ENCODE data around the gene NINJ1. TPM values are rescaled to one million over a fixed set of nuclear protein-coding genes. Genes with fewer than 3 reads are reported as not detected.
"Not testable (repeated sequence)": the region's sequence is repeated elsewhere in the genome, so short reads cannot be mapped to it uniquely, and the experiment has no call there.

The NINJ1 gene
- total RNA-seq, 2 experiments from 2014 or later: 74.9 to 77.8 TPM

GRCh38 chr9:93111001-93111370, 23.1 kb downstream of the NINJ1 start:
- Mint-ChIP-seq H3K4me1 (peaks cover 34% of the 10 kb centered on the region), H3K4me3 (no peak overlapping the region), H3K36me3 (peaks cover 7% of the 10 kb centered on the region), H3K27ac (no peak overlapping the region), H3K9me3 (no peaks in the 10 kb centered on the region), H3K27me3 (no peaks in the 10 kb centered on the region)
- DNase-seq: no peak

GRCh38 chr9:93110311-93110855, 23.7 kb downstream of the NINJ1 start:
- Mint-ChIP-seq H3K9me3 (no peaks in the 10 kb centered on the region), H3K4me3 (no peak overlapping the region), H3K27me3 (no peaks in the 10 kb centered on the region), H3K27ac (no peak overlapping the region), H3K36me3 (peaks cover 9% of the 10 kb centered on the region), H3K4me1 (peaks cover 37% of the 10 kb centered on the region)
- no peak for DNase-seq

DNA sequence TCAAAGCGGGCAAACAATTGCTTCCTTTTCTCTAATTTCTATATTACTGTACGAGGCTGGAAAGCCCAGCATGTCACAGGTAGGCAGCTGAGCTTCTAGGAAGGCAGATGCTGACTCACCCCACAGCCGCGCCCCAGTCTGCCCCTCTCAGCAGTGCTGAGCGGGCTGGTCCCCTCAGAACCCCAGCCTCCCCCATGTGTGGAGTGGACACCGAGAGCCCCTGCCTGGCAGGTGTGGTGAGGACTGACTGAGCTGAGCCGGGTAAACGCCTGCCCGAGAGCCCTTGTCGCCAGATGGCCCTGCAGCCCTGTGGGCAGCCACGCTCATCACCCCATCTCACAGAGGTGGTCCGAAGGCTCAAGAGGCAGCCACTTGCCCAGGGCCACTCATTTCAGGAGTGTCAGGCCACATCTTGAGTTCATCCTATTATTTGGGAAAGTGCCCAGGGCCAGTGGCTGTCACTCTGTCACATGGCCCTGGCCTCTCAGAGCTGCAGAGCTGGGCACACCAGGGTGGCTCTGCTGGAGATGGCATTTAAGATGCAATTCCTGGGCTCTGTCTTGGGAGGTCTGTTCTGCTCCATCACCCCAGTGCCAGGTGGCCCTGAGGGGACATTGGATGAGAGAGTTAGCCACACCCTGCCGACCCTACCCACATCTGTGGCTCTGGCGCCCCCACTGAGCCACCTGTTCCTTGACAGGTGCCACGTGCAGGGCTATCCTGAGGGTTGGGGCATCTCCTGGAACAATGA, 25.6 kb downstream of the NINJ1 start:
- Mint-ChIP-seq H3K9me3 (peaks cover 12% of the 10 kb centered on the region), H3K4me1 (peaks cover 35% of the 10 kb centered on the region), H3K4me3 (no peak overlapping the region), H3K27me3 (no peaks in the 10 kb centered on the region), H3K27ac (no peak overlapping the region), H3K36me3 (peaks cover 24% of the 10 kb centered on the region)
- DNase-seq: peak; percentile 42

DNA sequence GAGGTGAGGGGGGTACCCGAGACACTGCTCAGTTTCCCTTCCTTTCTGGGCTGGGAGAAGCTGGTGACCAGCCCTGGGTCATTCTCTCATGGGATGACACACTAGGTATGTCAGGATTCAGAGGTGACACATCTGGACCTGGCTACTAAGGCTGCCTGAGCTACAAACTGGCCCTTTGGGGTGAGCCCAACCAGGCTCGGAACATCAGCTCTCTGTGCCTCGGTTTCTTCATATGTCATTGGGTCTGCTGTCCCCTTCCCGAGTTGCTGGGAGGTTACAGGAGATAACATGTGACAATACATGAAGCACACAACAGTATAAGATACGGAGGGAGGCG, 26.3 kb downstream of the NINJ1 start:
- Mint-ChIP-seq H3K36me3 (peaks cover 27% of the 10 kb centered on the region), H3K4me3 (no peak overlapping the region)
- no peak for DNase-seq

DNA sequence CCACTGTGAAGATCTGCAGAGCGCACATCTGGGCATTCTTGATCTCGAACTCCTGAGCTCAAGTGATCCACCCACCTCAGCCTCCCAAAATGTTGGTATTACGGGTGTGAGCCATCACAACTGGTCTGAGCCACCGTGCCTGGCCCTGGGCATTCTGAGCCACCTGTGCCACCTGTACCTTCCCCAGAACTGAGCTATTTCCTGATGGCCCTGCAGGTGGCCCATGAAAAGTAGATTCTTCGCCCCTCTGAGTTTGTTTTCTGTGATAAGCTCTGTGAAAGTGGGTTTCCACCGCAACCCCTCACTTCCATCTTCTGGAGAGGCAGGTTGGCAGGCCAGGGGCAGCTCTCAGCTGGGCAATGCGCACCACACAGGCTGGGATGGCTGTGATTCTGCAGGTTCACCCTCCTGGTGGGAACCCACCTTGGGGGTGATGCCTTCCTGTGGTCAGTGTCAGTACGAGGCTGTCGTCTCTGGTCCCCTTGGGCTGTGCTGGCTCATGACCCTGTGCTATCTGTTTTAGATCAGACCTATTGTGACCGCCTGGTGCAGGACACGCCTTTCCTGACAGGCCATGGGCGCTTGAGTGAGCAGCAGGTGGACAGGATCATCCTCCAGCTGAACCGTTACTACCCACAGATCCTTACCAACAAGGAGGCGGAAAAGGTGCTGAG, 26.8 kb downstream of the NINJ1 start:
- no peaks in the 10 kb centered on the region for H3K27me3 Mint-ChIP-seq
- H3K4me3 Mint-ChIP-seq: no peak overlapping the region
- DNase-seq: no peak
- peaks cover 13% of the 10 kb centered on the region for H3K9me3 Mint-ChIP-seq
- no peak overlapping the region for H3K27ac Mint-ChIP-seq
- H3K36me3 Mint-ChIP-seq: peaks cover 30% of the 10 kb centered on the region
- H3K4me1 Mint-ChIP-seq: peaks cover 40% of the 10 kb centered on the region

More for the DNA sequence above, 26.3 kb downstream of the NINJ1 start:
- H3K4me1 Mint-ChIP-seq: peaks cover 37% of the 10 kb centered on the region
- no peak overlapping the region for H3K27ac Mint-ChIP-seq
- no peaks in the 10 kb centered on the region for H3K27me3 Mint-ChIP-seq
- peaks cover 13% of the 10 kb centered on the region for H3K9me3 Mint-ChIP-seq

DNA sequence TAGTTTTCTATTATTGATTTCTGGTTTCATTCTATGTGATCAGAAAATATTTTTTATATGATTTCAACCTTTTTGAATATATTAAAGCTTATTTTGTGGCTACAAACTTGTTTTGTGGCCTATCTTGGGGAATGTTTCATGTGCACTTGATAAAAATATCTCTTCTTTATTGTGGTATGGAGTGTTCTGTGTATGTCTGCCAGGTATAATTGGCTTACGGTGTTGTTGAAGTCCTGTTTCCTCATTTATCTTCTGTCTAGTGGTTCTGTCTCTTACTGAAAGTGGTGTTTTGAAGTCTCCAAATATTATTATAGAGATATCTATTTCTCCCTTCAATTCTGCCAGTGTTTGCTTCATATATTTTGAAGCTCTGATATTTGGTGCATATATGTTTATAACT, 28.4 kb downstream of the NINJ1 start:
- DNase-seq: no peak
- Mint-ChIP-seq H3K27ac (no peak overlapping the region), H3K9me3 (peaks cover 15% of the 10 kb centered on the region), H3K36me3 (peaks cover 37% of the 10 kb centered on the region), H3K4me3 (no peak overlapping the region), H3K4me1 (peaks cover 46% of the 10 kb centered on the region), H3K27me3 (no peaks in the 10 kb centered on the region)

DNA sequence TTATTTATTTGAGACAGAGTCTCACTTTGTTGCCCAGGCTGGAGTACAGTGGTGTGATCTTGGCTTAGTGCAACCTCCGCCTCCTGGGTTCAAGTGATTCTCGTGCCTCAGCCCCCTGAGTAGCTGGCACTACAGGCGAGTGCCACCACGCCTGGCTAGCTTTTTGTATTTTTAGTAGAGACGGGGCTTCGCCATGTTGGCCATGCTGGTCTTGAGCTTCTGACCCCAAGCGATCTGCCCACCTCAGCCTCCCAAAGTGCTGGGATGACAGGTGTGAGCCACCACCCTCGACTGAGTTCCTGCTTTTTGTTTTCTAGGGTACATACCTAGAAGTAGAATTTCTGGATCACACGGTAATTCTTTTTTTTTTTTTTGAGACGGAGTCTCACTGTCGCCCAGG, 33.0 kb downstream of the NINJ1 start:
- not testable (repeated sequence) for H3K4me3 Mint-ChIP-seq, DNase-seq, H3K27me3 Mint-ChIP-seq, H3K27ac Mint-ChIP-seq
- peaks cover 17% of the 10 kb centered on the region for H3K9me3 Mint-ChIP-seq
- peaks cover 49% of the 10 kb centered on the region for H3K4me1 Mint-ChIP-seq
- peaks cover 37% of the 10 kb centered on the region for H3K36me3 Mint-ChIP-seq

DNA sequence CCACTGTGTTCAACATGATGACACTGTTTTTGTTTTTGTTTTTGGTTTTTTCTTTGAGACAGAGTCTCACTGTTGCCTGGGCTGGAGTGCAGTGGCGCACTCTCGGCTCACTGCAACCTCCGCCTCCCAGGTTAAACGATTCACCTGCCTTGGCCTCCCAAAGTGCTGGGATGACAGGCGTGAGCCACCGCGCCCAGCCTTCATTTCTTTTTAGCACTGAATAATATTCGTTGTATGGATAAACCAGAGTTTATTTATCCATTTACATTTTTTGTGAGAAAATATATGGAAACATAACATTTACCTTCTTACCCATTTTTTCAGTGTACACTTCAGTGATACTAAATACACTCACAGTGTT, 33.8 kb downstream of the NINJ1 start:
- DNase-seq: no peak
- Mint-ChIP-seq H3K4me3 (no peak overlapping the region), H3K36me3 (peaks cover 35% of the 10 kb centered on the region), H3K27me3 (no peaks in the 10 kb centered on the region), H3K4me1 (peaks cover 45% of the 10 kb centered on the region), H3K27ac (no peak overlapping the region), H3K9me3 (peaks cover 17% of the 10 kb centered on the region)

- Mint-ChIP-seq H3K4me3 (peak overlapping the region; percentile 14), H3K36me3 (peaks cover 30% of the 10 kb centered on the region), H3K9me3 (peaks cover 15% of the 10 kb centered on the region), H3K27ac (no peak overlapping the region), H3K27me3 (no peaks in the 10 kb centered on the region), H3K4me1 (peaks cover 48% of the 10 kb centered on the region)
- no peak for DNase-seq
Observed at GRCh38 chr9:93099551-93100275, 34.3 kb downstream of the NINJ1 start.

- H3K27ac Mint-ChIP-seq: peak overlapping the region; percentile 62
- H3K36me3 Mint-ChIP-seq: peaks cover 19% of the 10 kb centered on the region
Observed at GRCh38 chr9:93098236-93098946, 35.7 kb downstream of the NINJ1 start.

DNA sequence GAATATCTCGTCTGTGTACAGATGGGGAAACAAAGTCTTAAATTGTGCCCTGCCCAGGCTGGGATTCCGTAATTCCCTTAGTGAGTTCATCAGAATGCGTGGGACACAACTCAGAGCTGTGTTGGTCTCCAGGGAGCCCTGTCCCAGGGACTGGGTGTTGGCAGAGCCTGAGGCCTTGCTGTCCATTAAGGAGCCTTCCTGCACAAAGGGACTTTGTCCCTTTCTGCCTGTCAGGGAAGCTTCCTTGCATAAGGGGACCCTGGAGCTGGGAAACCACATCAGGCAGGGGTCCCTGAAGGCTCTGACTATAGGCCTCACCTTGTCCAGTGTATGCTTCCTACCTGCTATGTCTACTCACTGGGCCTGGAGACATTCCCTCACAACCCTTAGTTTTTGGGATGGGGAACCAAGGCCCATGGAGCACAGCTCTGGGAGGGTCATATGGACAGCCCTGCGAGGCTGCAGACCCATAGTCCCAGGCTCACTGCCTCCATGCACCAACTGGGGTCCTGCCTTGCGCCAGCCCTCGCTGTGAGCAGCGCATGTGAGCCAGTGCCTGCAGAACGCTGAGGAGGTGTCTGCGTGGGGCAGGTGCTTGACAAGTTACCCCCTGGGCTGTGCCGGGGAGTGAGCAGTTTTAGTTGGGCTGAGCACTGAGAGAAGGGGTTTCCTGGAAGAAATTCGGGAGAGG, 36.4 kb downstream of the NINJ1 start:
- H3K36me3 Mint-ChIP-seq: peaks cover 17% of the 10 kb centered on the region
- peaks cover 63% of the 10 kb centered on the region for H3K4me1 Mint-ChIP-seq
- peak overlapping the region; percentile 86 for H3K4me3 Mint-ChIP-seq
- H3K9me3 Mint-ChIP-seq: peaks cover 4% of the 10 kb centered on the region
- no peak for DNase-seq
- no peaks in the 10 kb centered on the region for H3K27me3 Mint-ChIP-seq
- peak overlapping the region; percentile 72 for H3K27ac Mint-ChIP-seq

More at GRCh38 chr9:93098236-93098946, 35.7 kb downstream of the NINJ1 start:
- peaks cover 5% of the 10 kb centered on the region for H3K9me3 Mint-ChIP-seq
- H3K4me1 Mint-ChIP-seq: peaks cover 58% of the 10 kb centered on the region
- peak; percentile 81 for DNase-seq
- H3K27me3 Mint-ChIP-seq: no peaks in the 10 kb centered on the region
- H3K4me3 Mint-ChIP-seq: peak overlapping the region; percentile 86

- H3K27ac Mint-ChIP-seq: peak overlapping the region; percentile 72
- peaks cover 10% of the 10 kb centered on the region for H3K9me3 Mint-ChIP-seq
- H3K4me1 Mint-ChIP-seq: peaks cover 67% of the 10 kb centered on the region
- H3K27me3 Mint-ChIP-seq: no peaks in the 10 kb centered on the region
- H3K4me3 Mint-ChIP-seq: peak overlapping the region; percentile 86
- H3K36me3 Mint-ChIP-seq: peaks cover 19% of the 10 kb centered on the region
- DNase-seq: no peak
Observed at GRCh38 chr9:93096811-93097382, 37.2 kb downstream of the NINJ1 start.

- peak; percentile 56 for DNase-seq
- no peaks in the 10 kb centered on the region for H3K27me3 Mint-ChIP-seq
- peaks cover 12% of the 10 kb centered on the region for H3K9me3 Mint-ChIP-seq
- H3K4me1 Mint-ChIP-seq: peaks cover 68% of the 10 kb centered on the region
- H3K27ac Mint-ChIP-seq: peak within 1 kb of the TSS; percentile 95
- H3K4me3 Mint-ChIP-seq: peak within 1 kb of the TSS; percentile 86
- peaks cover 19% of the 10 kb centered on the region for H3K36me3 Mint-ChIP-seq
Observed at GRCh38 chr9:93096131-93096802, 37.8 kb downstream of the NINJ1 start, which contains the start of gene CARD19. CARD19 (plus strand) TSS chr9:93096217; CDS start chr9:93096346, 129 bp downstream.
